Liver (tissue), 3 donors: ENCODE results near the gene H2BK1.

ENCODE experiments used
- CTCF ChIP-seq: fragments of 150-350 bp; IDR thresholded peaks from 2 replicates; pipeline ENCODE4 v1.5.1; 2017; ENCODE audit warnings: improper control_type of control experiment, low read depth, low read length; ENCODE audit not compliant: missing input control
- GABPA ChIP-seq, 2 donors: IDR thresholded peaks in 1 of 2; conservative IDR thresholded peaks in 1 of 2; 2 replicates each; pipeline ENCODE4 v1.6.1; 2016; ENCODE audit warnings: antibody characterized with exemption in 2 of 2, mild to moderate bottlenecking in 1 of 2, moderate library complexity in 1 of 2
- HNF4G ChIP-seq: IDR thresholded peaks from 2 replicates; pipeline ENCODE4 v1.6.1; 2016; ENCODE audit warnings: antibody characterized with exemption
- SP1 ChIP-seq: IDR thresholded peaks from 2 replicates; pipeline ENCODE4 v1.6.1; 2018; ENCODE audit warnings: antibody characterized with exemption, mild to moderate bottlenecking
- TAF1 ChIP-seq: conservative IDR thresholded peaks from 2 replicates; pipeline ENCODE4 v1.6.1; 2016; ENCODE audit warnings: antibody characterized with exemption, mild to moderate bottlenecking
- ZBTB33 ChIP-seq: IDR thresholded peaks from 2 replicates; pipeline ENCODE4 v1.6.1; 2016; ENCODE audit warnings: antibody characterized with exemption
- donor health status: healthy.
- donor health status: healthy.

- TF ChIP-seq CTCF = no peak
- TF ChIP-seq SP1 = no peak
- TF ChIP-seq HNF4G = no peak
- no peak for TF ChIP-seq TAF1
- TF ChIP-seq GABPA (IDR thresholded peaks at IDR 0.05 in 1 of 2, conservative IDR thresholded peaks at IDR 0.05 in 1 of 2) = no peak
- TF ChIP-seq ZBTB33 = no peak
These were observed 35.8 kb downstream of the H2BK1 start for GRCh38 chr7:151174246-151175046.
